Activated CD4-positive, alpha-beta T cell treated with anti-CD3 and anti-CD28 coated beads, Interleukin-2, amount 50 U/mL, for 48 hours (primary cell): ENCODE measurements around the gene RINT1.
A peak's percentile ranks its signal among the peaks of the same experiment; 100 is the strongest.
"Not testable (repeated sequence)": the region's sequence is repeated elsewhere in the genome, so short reads cannot be mapped to it uniquely, and the experiment has no call there.

ENCODE experiments used
- DNase-seq, 2 experiments: peaks; one replicate each; pipeline ENCODE4 v3.0.0-alpha.2; 2020

Gene RINT1

DNA sequence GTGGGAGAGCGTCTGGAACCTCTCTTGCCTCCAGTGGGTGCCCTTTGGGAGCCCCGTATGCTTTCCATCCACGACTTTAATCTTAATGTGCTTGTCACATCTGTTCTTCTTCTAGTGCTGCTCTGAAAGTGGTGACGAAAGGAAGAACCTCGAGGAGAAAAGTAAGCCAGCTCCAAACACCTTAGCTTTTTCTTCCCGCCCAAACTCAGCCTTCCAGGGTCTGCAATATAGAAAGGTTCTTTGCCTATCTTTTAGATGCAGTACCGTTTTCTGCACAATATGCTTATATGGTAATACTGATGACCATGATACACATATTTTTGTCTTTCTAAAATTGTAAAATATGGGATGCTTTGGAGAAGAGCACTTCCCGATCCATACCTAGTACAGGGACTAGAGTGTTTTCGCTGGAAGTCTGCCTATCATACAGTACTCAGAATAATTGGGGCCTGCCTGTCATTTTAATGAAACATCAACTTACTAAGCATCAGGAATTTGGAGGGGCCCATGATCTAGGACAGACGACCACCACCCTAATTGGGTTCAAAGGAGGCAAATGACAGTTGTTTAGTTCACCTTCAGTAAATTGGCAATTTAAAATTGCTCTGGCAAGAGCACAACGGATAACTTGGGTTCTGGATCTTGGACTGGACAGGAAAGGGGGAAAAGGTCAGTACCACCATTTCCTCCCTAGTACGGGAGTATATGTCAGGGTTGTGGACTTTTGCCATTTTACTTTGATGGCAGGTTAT is 884 bp downstream of the RINT1 start:
- DNase-seq, result no peak

DNA sequence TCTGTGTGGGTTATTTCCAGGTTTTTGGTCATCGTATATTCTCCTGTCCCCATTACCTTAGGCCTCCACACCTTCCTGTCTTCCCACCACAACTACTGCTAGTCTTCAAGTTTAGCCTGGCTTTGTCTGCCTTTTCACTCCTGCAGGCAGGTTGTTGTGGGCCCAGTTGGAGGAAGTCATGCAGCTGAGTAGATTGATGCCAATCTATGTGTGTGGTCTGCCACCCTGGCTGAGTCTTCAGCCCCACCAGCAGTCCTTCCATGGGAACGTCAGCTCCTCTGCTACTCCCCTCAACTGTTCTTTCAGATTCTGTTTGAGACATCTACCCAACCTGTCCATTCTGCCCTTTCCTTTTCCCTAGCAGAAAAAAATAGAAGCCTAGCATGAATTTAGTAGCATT is 6.3 kb downstream of the RINT1 start:
- no peak for DNase-seq

DNA sequence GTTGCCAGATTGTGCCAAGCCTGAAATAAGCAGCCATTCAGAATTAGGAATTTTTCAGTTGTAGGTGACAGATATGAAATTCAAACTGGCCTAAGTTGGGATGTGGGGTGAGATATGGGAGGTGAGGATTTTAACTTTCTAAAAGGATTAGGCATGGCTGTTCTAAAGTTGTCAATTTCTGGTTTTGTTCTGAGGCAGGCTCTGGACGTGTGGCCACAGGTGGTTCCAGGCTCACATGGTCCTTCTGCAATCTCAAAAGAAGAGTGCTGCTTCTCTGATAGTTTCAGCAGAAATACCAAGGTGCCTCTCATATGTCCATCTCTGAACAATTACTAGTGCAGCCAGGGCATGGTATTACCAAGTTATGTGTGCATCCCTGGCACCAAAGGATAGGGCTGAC is 27.9 kb downstream of the RINT1 start:
- DNase-seq, result no peak

DNA sequence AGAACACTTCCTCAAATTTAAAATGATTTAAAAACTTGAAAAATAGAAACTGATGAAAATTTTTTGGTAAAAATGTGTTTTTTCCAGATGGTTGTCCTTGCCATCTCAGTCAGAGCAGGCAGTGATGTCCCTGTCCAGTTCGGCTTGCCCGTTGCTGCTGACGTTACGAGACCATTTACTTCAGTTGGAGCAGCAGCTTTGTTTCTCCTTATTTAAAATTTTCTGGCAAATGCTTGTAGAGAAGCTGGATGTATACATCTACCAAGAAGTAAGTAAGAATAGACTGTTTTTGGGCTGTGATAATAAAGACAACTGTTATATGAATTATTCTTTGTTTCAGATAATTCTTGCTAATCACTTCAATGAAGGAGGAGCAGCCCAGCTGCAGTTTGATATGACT is 33.2 kb downstream of the RINT1 start:
- DNase-seq, result no peak

DNA sequence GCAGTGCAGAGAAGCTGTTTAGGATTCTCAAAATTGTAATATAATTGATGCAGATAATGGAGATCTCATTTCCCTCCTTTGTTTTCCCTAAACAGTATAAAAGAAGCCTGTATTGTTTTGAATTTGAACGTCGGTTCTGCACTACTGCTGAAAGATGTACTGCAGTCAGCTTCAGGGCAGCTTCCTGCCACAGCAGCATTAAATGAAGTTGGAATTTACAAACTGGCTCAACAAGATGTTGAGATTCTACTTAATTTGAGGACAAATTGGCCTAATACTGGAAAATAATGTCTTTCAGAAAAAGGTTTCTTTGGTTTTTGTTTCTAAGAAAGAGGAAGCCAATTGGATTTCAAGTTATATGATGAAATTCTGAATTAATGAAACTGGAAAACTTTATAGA is 35.0 kb downstream of the RINT1 start:
- DNase-seq, result no peak

DNA sequence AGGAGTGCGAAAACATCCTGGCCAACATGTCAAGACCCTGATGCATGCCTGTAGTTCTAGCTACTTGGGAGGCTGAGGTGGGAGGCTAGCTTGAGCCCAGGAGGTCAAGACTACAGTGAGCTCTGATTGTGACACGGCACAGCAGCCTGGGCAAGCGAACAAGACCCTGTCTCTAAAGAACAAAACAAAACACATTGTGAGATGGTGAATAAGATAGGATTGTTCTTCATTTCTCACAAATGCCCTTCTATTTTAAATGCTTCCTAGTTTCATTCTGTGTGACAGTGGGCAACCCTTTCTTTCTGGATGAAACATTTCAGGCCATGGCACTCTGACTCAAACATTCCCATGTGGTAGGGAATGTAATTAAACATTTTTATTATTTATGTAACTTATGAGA is 35.8 kb downstream of the RINT1 start:
- no peak for DNase-seq

DNA sequence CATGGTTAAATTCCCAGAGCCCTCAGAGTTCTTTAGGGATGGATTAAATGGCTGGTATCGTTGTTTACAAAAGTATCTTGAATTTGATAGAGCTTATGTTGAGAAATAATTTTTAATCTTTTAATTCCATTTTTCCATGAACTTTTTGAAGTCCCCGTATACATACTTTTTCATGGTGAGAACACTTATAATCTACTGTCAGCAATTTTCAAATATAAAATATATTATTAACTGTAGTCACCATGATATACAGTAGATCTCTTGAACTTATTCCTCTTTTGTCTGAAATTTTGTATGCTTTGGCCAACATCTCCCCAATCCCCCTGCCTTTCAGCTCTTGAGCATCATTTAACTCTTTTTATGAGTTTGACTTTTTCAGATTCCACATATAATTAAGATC is 39.9 kb downstream of the RINT1 start:
- no peak for DNase-seq

DNA sequence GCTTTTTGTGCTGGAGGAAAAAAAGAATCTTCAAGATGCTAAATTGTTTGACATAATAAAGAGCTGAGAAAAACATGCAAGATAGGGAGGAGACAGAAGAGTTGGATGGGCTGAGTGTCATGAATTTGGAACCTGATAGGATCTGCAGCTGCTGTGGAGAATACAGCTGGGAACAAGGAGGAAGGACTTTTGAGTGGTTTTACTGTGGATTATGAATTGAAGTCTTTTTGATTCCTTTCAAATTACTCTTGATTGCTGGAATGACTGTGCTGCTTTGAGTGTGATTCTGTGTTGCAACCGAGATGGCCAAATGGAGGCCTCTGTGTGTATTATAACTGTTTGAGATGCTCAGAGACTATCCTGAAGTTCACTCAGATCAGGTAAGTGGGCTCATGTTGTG is 45.2 kb downstream of the RINT1 start:
- no peak for DNase-seq

DNA sequence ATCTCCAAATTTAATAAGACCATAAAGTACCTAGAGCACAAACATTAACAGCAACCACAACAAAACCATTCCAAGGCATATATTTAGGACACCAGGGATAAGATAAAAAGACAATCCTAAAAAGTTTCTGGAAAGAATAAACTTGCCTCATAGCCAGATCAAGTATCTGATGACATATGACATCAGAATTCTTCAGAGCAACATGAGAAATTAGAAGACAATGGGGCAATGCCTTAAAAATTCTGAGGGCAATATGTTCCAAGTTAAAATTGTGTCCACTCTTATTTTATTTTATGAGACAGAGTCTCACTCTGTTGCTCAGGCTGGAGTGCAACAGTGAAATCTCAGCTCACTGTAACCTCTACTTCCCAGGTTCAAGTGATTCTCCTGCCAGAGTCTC is 46.5 kb downstream of the RINT1 start:
- DNase-seq, result no peak

DNA sequence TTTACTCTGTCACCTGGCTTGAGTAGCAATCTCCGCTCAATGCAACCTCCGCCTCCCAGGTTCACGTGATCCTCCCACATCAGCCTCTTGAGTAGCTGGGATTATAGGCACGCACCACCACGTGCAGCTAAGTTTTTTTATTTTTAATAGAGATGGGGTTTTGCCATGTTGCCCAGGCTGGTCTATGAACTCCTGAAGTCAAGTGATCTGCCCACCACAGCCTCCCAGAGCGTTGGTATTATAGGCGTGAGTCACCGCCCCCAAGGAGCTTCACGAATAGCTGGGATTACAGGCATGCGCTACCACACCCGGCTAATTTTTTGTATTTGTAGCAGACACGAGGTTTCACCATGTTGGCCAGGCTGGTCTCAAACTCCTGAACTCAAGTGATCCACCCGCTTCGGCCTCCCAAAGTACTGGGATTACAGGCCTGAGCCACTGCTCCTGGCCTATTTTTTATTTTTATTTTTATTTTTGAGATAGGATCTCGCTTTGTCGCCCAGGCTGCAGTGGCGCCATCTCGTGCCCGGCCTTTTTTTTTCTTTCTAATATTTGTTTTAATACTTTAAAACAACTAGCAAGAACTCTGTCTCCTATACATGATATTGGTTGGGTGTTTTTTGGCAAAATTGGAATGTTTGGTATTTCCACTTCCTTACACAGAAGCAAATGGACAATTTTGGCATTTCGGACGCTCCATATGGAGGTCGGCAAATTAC is 48.2 kb downstream of the RINT1 start:
- DNase-seq, result no peak

DNA sequence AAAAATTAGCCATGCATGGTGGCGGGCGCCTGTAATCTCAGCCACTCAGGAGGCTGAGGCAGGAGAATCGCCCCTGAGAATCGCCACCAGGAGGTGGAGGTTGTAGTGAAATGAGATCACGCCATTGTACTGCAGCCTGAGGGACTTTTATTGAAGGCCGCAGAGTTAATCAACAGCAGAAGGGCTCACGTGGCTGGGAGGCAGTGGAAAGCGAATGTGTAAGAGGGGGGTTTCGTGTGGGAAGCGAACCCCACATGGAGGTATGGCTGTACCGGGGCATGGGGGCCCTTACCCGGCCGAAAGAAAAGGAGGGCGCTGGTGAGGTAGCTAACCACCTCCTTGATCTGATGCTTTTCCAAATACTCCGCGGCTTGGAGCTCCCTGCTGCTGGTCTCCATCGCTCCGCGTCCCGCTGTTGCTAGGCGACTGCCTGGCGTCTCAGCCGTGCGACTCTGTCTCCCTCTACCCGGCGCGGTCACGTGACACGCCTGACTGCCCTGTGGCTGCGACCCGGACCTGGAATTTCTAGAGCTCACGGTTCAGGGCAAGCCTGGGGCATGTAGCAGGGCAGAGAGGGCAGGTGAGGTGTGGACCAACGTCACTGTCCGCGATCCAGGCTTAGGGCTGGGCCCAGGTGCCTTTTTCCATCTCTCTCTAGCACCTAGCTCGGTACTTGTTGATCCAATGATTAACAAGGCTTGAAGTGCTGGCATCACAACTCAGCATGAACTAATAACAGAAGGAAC is 49.2 kb downstream of the RINT1 start, which contains the start of gene EFCAB10:
TSS of gene EFCAB10 (minus strand) at position 428 of the 746 bp plus-strand sequence. CDS start at position 398, 30 bp downstream.
- peak; percentile 63 to 70 for DNase-seq

DNA sequence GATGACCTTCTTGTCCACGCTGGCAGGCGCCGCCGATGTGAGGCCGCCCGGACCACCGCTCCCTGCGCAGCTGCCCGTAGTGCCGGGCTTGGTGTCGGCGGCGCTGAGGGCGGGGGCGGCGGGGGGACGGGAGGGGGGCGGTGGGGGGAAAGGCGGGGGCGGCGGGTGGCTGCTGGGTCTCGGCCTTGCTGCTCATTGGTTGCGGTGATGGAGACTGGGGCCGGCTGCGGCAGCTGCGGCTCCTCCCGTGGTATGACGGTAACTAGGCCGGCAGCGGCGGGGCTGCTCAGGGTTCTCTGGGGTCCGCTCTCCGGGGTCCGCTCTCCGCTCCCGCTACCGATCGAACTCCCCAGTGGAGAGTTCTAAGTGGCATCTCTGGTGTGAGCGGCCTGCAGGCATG is 51.1 kb downstream of the RINT1 start:
- no peak for DNase-seq

DNA sequence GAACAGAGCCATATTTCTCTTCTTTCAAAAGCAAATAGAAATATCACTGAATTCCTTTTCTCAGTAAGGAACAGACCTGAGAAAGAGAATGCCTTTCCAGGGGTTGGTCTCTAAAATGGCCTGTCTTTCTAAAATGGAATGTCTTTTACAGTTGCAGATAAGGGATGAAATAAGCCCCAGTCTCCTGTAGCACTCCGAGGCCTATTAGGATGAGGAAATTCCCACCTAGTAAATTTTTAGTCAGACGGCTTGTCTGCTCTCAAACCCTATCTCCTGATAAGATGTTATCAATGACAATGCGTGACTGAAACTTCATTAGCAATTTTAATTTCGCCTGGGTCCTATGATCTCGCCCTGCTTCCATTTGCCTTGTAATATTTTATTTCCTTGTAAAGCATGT is 52.2 kb downstream of the RINT1 start:
- no peak for DNase-seq

DNA sequence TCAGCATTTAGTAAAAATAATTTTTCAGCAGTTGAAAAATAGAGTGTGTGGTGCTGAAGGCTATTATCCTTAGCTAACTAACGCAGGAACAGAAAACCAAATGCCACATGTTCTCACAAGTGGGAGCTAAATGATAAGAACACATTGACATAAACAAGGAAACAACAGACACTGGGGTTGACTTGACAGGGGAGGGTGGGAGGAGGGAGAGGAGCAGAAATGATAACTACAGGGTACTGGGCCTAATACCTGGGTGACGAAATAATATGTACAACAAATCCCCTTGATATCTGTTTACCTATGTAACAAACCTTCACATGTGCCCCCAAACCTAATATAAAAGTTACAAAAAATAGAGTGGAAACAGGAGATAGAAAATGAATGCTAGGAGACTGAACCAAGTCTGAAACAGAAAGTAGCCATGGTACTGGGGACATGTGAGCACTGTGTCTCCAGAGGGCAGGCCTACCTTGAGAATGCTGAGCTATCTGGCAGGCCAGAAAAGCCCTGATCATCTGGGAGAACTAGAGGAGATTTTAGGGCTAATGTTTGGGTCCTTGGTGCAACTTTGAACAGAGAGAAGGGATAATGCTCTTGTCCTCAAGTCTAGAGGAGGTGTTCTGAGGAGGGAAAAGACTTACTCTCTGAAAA is 54.0 kb downstream of the RINT1 start:
- DNase-seq, result no peak

DNA sequence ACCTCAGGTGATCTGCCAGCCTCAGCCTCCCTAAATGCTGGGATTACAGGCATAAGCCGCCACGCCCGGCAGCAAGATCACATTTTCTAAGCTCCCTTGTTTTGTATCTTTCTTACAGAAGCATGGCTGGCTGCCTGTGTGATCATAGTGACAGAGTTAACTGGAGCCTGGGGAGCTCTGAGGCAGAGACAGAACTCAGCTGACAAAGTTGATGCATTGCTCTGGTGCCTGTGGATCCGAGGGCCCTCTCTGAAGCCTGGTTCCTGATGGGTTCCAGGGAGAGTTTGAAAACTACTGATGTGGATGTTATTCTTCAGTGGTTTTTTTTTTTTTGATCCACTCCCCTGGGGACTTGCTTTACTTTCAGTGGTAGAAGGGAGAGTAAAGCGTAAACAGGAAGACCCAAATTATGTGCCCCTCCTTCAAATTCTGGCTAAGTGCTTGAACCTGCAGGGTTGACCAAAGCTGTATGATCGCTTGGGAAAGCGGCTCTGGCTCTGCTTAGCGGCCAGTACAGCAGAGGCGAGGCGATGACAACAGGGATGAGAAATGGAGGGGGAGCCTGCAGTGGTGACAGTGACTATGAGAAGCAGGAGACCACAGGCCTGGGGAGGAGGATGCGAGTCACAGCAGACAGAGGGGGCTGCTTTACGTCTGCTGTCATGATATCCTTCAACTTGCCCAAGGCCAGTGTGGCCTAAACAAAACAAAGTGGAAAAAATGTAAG is 56.1 kb downstream of the RINT1 start:
- peak in 1 of 2 experiments; percentile 10 for DNase-seq

DNA sequence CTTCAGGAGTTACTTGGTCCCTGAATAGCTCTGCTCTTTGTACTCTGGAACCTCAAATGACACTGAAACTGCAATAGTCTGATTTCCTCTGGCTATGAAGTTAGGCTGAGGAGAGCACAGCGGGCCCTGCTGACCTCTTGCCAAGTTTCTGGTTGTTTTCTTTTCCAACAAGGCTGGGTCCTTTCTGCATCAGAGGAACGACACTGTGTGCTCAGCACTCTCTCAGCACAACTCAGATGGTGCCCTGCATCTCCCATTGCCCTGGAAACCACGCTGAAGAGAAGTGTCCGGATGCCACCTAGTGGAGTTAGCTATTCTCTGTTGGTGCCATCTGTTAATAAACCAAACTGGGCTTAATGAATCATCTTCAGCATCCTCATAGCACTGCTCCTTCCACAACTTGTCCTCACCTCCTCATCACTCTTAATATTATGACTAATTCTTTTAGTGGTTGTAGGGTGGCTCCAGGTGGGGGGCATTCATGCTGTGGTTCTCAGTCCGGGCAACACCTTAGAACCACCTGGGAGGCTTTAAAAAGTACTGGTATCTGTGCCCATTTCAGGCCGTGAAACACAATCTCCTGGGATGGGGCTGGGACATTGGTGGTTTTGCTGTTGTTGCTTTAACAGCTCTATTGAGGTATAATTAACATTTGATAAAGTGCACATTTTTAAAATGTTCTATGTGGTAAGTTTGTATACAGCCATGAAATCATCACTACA is 57.5 kb downstream of the RINT1 start:
- DNase-seq, result peak; percentile 58 to 64

DNA sequence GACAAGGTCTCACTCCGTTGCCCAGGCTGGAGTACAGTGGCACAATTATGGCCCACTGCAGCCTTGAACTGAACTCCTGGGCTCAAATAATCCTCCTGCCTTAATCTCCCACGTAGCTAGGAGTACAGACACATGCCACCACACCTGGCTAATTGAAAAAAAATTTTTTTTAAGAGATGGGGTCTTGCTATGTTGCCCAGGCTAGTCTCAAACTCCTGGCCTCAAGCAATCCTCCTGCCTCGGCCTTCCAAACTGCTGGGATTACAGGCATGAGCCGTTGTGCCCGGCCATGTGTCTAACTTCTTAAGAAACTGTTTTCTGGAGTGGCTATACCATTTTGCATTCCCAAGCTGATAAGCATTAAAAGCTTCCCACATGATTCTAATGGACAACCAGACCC is 58.8 kb downstream of the RINT1 start:
- no peak for DNase-seq

DNA sequence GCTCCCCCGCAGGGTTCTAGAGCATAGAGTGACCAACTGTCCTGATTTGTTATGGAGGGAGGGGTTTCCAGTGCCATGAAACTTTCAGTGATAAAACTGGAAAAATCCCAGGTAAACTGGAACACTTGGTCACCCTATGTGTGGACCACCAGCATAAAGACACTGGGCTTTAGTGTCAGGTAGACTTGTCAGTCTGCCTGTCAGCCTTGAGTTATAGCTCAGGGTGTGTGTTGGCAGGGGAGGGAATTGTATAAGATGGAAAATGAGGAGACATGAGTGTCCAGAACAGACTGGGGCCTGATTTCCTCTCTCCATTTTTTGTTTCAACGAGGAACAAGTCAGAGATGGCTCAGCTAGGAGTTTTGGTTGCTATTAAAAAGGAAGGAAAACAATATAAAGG is 59.5 kb downstream of the RINT1 start:
- DNase-seq, result no peak

DNA sequence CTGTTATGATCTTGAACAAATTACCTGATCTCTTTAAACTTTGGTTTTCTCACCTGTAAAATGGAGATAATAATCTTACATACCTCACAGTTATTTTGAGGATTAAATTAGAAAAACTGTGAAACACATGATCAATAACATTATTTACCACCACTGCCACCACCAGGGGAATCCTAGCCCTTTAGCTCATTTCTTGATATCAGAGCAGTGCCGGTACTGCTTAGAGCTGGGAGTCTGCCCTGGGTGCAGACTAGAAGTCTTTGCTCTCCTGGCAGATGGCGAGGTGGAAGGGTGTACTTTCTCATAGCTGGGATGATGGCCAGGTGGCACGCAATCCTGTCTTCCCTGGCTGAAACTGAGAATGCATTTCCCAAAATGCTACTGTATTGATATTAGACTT is 62.0 kb downstream of the RINT1 start:
- no peak for DNase-seq

DNA sequence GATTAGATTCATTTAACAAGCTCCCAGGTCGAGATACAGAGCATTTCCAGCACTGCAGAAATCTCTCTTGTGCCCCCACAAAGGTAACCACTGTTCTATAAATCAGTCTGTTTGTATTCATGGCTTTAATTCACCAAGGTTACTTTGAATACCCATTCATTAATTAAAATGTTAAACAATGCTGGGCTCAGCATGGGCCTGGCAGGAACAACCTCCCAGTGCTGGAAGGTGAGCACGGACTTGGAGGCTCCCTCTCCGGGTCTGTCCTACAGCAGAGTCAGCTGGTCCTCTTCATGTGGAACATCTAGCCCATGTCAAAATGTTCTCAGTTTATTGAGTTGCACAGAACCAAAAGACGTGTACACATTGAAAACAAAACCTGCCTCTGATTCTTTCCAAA is 64.9 kb downstream of the RINT1 start:
- DNase-seq, result no peak

DNA sequence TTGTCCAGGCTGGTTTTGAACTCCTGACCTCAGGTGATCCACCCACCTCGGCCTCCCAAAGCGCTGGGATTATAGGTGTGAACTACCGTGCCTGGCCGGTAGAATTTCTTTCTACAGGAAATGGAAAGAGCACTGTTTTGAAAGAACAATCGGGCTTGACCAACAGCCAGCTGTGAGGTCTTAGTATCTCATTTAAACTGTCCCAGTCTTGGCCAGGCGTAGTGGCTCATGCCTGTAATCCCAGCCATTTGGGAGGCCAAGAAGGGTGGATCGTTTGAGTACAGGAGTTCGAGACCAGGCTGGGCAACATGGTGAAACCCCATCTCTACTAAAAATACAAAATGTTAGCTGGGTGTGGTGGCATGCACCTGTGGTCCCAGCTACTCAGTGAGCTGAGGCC is 67.1 kb downstream of the RINT1 start:
- not testable (repeated sequence) for DNase-seq

DNA sequence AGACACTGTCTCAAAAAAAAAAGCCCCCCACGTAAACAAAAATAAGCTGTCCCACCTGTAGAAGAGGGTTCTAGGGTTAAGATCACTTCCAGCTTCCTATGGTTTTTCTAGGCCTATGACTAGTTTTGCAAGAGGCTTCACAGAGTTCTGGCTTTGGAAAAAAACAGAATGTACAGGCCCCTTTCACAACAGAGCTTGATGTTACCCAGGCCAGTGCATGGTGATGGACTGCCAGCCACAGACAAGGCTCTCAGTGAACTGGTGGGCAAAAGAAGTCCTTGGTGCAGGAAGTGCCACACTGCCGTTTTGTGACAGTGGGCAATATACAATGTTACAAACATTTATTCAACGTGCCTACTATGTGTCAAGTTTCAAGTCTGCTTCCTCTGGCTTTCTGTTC is 67.5 kb downstream of the RINT1 start:
- no peak for DNase-seq
